HG03469 (cell line): ENCODE results near the gene HLA-E.
"Not testable (repeated sequence)": the region's sequence is repeated elsewhere in the genome, so short reads cannot be mapped to it uniquely, and the experiment has no call there.

ENCODE experiments used
- ATAC-seq: cut with Tn5 transposase; IDR thresholded peaks from one replicate; pipeline ENCODE4 v1.9.1; 2021; ENCODE audit warnings: mild to moderate bottlenecking, moderate library complexity, moderate number of reproducible peaks; ENCODE audit not compliant: unreplicated experiment

HLA-E gene

DNA sequence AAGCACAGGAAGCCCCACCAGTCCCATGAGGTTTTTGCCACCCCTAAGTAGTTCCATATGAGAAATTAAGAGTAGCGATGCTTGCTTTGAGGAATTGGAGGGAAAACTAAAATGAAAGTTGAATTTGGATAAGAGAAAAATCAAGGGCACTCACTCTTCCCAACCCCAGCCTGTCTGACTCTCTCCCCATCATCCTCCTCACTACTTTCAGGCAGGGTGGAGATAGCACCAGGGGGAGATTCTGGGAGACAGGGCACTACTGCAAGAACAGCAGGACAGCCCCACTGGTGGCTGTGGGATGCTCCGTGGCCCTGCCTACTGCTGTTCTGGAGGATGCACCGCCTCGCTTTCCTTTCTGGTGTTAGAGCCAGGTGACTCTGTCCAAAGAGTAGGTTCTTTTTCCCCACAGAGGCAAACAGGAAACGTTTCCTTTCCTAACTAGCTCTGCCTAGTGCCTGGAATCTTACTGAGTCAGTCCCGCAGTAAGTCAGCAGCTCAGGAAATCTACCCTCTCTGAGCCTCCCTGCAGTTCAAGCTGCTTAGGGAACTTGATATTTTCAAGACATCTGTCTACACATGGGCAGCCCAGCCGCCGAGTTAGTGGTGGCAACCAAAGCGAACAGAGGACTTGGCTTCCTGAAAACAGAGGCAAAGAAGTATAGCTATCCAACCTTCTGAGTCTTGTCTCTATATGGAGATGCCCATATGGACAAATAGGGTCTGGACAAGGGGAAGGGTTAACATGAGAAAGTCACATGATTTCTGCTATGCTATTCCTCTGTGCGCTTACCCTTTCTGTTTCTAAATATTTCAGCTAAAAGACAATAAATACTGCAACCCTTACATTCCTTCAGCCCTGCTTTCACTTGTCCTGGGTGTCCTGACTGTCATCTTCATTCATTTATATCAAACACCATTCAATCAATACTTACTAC lies 11.4 kb downstream of the HLA-E start:
- no peak for ATAC-seq

DNA sequence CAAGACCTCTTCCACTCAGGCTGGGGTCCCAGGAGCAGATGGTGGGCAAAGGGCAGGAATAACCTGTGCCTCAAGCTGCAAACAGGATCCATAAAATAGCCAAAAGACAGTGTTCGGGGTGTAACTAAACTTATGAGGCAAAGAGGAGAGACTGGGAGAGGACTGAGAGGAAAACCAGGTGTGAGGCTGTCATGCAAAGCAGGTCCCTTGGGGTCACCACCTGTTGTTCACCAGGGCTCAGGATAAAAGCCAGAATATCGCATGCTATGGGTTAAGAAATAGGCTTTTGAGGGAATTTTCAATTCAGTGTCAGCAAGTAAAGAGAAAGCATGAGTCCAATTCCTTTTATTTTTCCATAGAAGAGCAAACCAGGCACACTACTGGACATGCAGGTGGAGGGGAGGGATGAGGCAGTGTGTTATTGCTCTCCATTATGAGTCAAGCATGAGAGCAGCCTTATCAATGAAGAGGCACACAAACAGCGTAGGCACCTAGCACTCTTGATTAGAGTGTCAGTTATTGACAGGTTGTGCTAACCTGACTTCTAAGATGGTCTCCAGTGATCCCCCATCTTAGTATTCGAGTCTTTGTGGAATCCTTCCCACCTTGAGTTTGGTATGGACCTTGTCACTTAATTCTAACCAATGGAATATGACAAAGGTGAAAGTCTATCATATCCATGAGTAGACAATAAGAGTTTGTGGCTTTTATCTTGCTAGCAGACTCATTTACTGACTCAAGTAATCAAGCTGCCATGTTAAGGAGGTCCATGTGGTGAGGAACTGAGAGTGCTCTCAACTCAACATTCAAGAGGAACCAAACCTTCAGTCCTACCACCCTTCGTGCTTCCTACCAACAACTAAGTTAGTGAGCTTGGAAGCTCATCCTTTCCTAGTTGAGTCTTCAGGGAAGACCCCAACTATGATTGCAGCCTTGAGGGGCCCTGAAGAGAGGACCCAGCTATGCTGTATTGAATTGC lies 18.8 kb downstream of the HLA-E start:
- ATAC-seq: no peak

DNA sequence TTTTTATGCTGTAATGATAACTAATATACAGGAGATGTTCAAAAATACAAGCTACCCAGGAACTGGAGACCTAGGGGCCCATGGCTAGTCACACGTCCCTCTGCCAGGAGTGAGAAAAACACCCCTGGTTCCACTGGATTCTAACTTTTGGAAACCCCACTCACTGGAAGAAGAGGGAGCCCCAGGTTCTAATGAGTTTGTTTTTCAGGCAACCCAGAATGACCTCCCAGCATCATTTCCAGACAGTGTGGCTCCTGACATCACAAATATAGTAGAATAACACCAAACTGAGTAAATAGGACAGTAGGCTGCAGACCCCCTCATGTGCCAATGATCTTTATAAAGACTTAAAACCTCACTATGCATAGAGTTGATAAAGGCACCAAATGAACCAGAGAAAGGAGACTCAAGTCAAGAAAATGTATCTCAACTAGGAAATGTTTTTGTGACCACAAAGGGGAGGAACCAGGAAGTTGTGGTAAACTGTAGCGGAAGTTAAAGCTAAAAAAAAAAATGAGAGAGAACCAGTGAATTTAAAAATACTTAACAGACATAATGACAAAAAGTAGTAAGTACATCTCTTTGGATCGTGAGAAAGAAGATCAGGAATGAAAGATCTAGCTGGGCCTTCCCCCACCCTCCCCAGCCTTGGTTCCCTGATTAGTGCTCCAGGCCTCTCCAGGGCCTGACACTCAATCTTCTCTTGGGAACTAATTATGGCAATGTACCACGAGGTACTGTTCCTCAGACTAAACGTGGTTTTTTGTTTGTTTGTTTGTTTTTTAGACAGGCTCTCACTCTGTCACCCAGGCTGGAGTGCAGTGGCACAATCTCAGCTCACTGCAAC lies 19.8 kb downstream of the HLA-E start:
- ATAC-seq: no peak

DNA sequence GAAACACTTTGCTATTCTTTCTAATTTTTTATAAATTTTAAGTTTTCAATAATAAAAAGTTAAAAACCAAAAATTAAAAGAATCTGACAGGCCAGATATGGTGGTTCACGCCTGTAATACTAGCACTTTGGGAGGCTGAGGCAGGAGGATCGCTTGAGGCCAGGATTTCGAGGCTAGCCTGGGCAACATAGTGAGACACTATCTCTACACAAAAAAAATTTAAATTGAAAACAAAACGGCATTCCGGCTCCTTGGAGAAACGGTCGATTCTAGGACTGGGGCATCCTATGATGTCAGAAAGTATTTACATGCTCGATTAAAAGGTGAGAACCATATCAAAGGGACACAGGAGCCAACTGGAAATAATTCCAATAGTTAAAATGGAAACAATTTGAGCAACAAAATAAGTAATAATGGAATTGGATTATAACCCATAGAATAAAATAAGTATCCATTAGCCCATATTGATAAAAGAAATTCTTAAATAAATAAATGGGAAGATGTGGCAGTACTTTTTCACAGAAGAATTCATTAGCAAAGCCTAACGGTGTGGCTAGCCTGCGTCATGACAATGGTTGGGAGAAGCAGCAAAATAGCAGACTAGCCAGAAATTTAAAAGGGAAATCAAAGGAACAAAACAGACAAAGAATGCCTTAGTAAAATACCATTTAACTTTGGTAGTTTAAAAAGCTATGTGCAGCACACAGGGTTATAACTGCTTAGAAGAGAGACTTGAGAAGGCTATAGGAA lies 21.3 kb downstream of the HLA-E start:
- ATAC-seq: no peak

DNA sequence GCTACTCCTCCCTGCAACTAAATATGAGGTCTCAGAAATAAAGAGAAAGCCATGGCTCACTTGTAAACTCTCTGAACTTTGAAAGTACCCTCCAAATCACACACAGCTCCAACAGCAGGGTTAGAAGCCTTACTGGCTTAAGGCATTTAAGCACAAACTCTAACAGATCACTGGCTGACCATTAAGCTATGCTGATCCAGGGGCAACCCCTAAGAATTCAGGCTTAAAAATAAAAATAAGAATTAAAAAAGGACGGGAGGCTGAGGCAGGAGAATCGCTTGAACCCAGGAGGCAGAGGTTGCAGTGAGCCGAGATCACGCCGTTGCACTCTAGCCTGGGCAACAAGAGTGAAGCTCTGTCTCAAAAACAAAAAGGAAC lies 21.8 kb downstream of the HLA-E start:
- no peak for ATAC-seq

DNA sequence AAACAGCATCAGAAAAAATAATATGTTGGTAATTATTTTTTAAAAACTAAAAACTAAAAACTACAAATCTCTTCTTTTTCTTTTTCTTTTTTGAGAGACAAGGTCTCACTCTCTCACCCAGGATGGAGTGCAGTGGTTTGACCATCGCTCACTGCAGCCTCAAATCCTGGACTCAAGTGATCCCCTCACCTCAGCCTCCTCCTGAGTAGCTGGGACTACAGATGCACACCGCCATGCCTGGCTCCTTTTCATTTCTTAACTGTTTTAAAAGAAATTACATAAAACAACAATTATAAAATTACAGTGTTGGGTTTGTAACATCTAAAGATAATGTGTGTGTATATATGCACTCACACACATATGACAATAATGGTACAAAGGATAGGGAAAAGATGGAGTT lies 24.1 kb downstream of the HLA-E start:
- ATAC-seq: no peak

DNA sequence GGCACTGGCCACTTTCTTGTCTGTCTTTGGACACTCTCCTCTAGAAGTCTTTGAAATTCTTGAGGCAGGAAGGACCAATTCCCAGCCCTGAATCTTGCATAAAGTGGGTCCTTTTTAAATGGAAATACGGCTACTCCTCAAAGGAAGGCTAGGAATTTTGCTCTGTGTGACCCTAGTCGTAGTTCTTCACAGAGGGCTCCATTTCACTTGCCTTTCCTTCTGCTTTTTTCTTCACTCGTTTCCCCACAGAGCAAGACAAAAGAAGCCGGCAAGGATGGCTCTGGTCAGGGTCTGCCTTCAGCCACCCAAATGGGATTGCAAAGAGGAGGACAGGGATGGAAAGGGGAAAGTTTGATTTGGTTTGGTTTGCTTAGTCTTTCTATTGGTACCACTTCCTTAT lies 25.8 kb downstream of the HLA-E start:
- ATAC-seq: no peak

DNA sequence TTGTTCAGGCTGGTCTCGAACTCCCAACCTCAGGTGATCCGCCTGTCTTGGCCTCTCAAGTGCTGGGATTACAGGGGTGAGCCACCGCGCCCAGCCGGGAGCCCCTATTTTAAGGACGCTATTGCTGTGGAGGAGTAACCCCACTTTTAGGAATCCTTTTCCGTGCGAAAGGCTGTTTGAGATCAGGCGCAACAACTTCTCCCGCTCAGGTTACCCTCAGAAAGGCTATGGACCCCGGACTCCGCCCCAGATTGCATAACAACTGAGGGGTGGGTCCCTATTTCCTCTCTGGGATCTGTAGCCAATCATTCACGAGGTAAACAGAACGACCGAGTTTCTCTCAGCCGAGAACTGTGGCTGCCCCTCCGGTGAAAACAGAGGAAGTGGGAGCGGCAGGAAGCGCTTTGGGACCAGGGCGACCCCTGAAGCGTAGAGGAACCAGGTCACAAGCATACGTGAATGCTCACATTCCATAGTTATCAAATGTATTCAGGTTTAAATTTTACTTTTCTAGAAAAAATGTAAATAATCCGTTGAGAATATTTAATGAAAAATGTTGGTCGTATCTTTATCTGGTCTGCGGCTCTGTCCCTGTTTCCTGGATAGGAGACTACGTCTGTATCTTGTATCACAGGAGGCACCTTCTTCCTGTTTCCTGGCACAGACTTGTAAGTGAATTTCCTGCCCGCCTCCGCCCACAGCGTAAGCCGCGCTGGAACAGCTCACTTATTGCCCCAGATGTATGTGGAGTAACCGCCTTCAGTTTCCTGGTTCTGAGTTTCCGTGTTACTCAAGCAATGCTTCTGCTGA lies 26.8 kb downstream of the HLA-E start:
- ATAC-seq: peak; percentile 42

DNA sequence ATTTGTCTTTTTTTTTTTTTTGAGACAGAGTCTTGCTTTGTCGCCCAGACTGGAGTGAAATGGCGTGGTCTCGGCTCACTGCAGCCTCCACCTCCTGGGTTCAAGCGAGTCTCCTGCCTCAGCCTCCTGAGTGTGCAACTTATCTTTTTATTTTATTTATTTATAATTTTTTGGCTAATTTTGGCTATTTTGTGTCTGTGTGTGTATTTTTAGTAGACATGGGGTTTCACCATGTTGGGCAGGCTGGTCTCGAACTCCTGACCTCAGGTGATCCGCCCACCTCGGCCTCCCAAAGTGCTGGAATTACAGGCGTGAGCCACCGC lies 27.4 kb downstream of the HLA-E start:
- ATAC-seq: not testable (repeated sequence)

DNA sequence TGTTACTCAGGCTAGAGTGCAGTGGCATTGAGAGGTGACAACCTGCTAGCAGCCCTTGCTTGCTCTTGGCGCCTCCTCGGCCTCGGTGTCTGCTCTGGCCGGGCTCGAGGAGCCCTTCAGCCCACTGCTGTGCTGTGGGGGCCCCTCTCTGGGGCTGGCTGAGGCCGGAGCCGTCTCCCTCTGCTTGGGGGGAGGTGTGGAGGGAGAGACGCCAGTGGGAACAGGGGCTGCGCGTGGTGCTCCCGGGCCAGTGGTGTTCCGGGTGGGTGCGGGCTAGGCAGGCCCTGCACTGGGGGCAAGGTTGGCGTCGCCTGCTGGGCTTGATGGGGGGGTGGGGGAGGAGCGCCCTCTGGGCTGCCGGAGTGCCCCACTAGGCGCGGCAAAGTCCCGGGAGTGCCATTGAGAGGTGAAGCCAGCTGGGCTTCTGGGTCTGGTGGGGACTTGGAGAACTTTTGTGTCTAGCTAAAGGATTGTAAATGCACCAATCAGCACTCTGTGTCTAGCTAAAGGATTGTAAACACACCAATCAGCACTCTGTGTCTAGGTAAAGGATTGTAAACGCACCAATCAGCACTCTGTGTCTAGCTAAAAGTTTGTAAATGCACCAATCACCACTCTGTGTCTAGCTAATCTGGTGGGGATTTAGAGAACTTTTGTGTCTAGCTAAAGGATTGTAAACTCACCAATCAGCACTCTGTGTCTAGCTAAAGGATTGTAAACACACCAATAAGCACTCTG lies 28.6 kb downstream of the HLA-E start:
- not testable (repeated sequence) for ATAC-seq

DNA sequence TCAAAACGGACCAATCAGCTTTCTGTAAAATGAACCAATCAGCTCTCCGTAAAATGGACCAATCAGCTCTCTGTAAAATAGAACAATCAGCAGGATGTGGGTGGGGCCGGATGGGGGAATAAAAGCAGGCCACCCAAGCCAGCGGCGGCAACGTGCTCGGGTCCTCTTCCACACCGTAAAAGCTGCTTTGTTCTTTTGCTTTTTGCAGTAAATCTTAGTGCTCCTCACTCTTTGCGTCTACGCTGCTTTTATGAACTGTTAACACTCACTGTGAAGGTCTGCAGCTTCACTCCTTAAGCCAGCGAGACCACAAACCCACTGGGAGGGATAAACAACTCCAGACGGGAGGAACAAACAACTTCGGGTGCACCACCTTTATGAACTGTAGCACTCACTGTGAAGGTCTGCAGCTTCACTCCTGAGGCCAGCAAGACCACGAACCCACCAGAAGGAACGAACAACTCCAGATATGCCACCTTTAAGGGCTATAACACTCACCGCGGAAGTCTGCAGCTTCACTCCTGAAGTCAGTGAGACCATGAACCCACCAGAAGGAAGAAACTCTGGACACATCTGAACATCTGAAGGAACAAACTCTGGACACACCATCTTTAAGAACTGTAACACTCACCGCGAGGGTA lies 29.3 kb downstream of the HLA-E start:
- ATAC-seq: not testable (repeated sequence)

DNA sequence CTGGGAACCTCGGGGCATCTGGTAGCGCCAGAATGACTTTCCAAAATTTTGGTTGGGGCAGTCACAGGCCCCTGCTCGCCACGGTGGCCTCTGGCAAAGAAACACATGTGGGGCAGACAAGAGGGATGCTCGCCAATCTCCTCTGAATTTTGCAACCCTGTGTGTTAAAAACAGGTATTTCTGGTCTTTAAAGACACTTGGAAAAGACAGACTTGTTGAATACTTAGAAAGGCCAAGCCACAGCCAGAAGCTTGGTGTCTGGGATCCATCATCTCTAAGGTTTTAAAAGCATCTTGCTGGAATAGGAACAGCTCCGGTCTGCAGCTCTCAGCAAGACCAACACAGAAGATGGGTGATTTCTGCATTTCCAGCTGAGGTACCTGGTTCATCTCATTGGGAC lies 31.2 kb downstream of the HLA-E start:
- ATAC-seq: no peak

DNA sequence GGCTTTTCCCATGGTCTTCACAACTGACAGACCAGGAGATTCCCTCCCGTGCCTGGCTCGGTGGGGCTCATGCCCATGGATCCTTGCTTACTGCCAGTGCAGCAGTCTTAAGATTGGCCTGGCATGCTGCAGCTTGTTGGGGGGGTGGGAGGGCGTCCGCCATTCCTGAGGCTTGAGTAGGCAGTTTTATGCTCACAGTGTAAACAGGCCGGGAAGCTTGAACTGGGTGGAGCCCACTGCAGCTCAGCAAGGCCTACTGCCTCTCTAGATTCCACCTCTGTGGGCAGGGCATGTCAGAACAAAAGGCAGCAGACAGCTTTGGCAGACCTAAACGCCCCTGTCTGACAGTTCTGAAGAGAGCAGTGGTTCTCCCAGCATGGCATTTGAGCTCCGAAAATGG lies 31.8 kb downstream of the HLA-E start:
- not testable (repeated sequence) for ATAC-seq

DNA sequence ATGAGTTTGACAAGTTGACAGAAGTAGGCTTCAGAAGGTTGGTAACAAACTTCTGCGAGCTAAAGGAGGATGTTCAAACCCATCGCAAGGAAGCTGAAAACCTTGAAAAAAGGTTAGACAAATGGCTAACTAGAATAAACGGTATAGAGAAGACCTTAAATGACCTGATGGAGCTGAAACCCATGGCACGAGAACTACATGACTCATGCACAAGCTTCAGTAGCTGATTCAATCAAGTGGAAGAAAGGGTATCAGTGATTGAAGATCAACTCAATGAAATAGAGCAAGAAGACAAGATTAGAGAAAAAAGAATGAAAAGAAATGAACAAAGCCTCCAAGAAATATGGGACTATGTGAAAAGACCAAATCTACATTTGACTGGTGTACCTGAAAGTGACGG lies 32.6 kb downstream of the HLA-E start:
- ATAC-seq: not testable (repeated sequence)

DNA sequence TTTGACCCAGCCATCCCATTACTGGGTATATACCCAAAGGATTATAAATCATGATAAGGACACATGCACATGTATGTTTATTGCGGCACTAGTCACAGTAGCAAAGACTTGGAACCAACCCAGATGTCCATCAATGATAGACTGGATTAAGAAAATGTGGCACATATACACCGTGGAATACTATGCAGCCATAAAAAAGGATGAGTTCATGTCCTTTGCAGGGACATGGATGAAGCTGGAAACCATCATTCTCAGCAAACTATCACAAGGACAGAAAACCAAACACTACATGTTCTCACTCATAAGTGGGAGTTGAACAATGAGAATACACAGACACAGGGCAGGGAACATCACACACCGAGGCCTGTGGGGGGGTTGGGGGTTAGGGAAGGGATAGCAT lies 37.1 kb downstream of the HLA-E start:
- ATAC-seq: not testable (repeated sequence)

DNA sequence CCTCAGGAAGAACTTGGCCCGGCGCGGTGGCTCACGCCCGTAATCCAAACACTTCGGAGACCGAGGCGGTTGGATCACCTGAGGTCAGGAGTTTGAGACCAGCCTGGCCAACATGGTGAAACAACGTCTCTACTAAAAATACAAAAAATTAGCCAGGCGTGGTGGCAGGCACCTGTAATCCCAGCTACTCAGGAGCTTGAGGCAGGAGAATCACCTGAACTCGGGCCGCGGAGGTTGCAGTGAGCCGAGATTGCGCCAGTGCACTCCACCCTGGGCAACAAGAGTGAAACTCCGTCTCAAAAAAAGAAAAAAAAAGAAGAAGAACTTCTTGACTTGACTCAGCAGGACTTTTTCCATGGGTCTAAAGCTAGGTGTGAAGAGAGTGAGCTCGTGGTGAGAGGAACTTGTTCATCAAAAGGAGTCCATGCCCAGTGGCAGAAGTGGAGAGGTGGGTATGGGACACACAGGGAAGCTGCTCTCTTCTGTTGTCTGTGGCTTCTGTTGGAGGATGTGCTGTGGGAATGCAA lies 40.1 kb downstream of the HLA-E start:
- ATAC-seq: not testable (repeated sequence)

DNA sequence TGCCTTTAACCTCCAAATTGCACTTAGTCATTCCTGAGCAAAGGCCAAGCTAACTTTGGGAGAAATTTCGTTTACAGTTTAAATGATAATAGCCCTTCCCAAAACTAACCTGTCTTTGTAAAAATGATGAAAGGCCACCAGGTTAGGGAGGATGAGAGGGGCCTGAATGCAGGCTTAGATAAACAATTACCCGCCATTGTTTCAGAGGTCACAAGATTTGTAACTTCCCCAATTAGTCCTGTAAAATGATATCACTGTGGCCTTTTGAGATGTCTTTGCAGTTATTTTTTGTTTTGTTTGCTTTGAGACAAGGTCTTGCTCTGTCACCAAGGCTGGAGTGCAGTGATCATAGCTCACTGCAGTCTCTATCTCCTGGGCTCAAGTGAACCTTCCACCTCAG lies 40.7 kb downstream of the HLA-E start:
- ATAC-seq: no peak
